GM21723 (cell line): ENCODE results near the gene PLEKHB2.
A peak's percentile ranks its signal among the peaks of the same experiment; 100 is the strongest.
"Not testable (repeated sequence)": the region's sequence is repeated elsewhere in the genome, so short reads cannot be mapped to it uniquely, and the experiment has no call there.

Source experiments
- ATAC-seq: cut with Tn5 transposase; IDR thresholded peaks from one replicate; pipeline ENCODE4 v1.9.1; 2021; ENCODE audit warnings: mild to moderate bottlenecking, moderate library complexity; ENCODE audit not compliant: unreplicated experiment

Gene PLEKHB2

GRCh38 chr2:131142849-131143248 is 37.7 kb downstream of the PLEKHB2 start:
- ATAC-seq = no peak

DNA sequence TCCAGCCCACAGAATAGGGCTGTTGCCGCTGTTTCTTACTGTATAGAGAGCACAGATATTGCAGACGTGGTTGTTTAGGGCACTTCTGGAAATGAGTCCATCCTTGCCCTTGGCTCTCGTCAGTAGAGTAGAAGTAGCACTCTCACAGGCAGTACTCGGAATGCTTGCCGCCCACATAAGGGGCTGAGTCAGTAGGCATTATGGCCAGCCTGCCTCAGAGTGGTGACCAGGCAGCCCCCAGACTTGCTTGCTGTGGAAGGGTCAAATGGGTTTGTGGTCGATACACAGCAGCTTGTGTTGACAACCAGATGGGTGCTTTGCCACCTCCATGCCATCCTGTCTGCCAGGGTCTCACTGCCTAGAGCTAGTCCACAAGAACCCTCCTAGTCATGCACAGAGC is 38.7 kb downstream of the PLEKHB2 start:
- ATAC-seq = no peak

DNA sequence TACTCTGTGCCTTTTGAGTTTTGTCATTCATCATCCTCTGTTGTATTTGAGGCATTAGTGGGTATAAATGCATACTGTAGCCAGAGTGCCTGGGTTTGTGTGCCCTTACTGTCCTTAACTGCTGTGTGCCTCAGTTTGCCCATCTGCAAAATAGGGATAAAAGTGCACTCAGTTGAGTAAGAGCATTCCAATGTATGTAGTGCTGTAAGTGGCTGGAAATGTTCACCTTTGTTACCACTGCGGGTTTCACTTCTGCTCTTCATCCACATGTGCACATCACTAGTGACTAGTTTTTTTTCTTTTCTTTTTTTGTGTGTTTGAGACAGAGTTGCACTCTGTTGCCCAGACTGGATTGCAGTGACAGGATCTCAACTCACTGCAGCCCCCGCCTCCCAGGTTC is 39.9 kb downstream of the PLEKHB2 start:
- ATAC-seq = peak; percentile 54

DNA sequence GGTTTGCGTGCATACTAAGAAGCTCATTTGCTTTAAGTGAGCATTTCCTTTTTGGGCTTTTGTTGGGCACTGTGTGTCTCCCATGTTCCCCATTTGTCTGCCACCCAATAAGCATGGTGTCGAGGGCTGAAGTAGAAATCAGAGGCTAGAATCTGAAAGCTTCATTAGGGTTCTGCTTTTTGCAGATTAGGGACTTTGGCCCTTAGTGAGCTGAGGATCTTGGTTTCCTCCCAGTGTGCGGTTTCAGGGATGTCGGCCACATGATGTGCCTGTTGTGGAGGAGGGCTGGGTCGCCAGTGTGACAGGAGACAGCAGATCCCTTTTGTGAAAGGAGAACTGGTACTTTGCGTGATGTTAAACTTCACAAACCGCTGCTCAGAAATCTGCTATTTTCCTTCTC is 41.1 kb downstream of the PLEKHB2 start:
- no peak for ATAC-seq

GRCh38 chr2:131146749-131147148 is 41.6 kb downstream of the PLEKHB2 start:
- no peak for ATAC-seq

- no peak for ATAC-seq
Measured at GRCh38 chr2:131148426-131148825, 43.3 kb downstream of the PLEKHB2 start.

DNA sequence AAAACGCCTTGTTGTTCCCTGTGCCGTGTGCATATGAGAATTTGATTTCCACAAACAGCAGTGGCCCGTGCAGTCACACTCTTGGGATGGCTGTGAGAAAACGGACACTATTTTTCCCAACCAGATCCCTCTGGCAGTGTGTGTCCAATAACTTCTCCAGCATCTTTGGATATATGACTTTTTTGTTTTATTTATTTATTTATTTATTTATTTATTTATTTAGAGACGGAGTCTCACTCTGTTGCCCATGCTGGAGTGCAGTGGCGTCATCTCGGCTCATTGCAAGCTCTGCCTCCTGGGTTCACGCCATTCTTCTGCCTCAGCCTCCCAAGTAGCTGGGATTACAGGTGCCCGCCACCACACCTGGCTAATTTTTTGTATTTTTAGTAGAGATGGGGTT is 45.0 kb downstream of the PLEKHB2 start:
- ATAC-seq = not testable (repeated sequence)

- ATAC-seq = no peak
Measured at GRCh38 chr2:131151398-131151797, 46.3 kb downstream of the PLEKHB2 start.

DNA sequence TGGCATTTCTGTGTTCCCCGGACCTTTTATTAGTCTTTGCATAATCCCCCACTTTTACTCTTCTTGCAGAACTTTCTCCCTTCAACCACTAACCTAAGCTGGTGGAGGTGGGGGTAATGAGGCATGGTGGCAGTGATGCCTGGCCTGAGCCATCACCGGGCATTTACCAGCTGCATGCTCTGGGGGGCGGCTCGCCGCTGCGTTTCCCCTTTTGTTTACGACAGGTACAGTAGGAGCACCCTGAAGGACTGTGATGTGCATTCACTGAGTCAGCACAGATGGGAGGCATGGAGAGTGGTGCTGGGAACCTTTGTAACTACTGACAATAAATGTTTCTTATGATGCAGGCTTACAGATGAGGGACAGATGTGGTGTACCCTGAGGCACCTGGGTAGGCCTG is 46.9 kb downstream of the PLEKHB2 start:
- ATAC-seq = no peak

GRCh38 chr2:131153529-131153928 is 48.4 kb downstream of the PLEKHB2 start:
- ATAC-seq = peak; percentile 20

DNA sequence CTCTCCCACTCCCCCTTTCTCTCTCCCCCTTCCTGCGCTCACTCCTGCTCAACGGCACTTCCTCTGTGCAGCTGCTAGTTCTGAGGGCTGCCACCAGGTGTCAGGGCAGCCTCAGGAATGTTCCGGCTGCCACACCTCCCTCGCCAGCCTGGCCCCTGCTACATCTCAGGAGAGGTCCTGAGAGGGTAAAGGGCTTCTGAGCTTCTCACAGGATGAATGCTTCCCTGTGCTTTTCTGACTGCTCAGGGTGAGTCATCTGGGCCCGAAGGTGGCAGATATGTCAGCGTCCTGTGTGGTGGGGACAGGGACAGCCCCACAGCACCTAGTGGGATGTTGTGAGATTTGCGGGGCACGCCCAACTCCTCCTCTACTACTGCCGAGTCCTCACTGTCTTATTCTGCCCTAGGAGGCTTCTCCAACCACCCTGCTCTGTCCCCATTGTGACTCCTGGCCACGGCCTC is 49.0 kb downstream of the PLEKHB2 start:
- peak; percentile 94 for ATAC-seq

GRCh38 chr2:131154647-131155046 is 49.5 kb downstream of the PLEKHB2 start:
- no peak for ATAC-seq

DNA sequence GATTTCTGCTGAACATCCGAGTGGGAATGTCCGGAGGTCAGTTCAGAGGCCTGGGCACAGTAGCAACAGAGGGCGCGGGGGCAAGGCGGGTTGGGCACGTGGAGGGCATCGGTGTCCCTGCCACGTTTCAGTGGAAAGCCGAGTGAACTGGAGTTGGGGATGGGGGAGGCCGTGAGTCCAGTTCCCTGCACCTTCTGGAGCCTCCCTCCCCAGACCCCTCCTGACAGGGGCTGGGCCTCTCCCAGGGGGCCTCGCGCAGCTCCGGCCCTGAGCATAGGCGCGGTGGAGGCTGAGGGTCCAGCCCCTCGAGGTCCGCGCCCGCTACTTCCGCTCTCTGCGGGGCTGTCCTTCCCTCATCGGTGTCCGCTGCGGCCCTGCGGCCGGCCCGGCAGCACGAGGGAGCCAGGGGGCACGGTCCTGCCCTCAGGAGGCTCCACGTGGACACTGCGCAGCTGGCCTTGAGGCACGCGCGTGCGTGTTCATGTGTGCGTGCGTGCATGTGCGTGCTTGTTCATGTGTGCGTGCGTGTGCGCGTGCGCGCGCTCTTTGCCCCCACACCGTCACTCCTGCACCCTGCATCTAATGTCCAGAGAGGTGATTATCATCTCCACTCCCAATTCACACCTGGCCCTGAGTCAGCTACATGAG is 50.2 kb downstream of the PLEKHB2 start:
- ATAC-seq = no peak

DNA sequence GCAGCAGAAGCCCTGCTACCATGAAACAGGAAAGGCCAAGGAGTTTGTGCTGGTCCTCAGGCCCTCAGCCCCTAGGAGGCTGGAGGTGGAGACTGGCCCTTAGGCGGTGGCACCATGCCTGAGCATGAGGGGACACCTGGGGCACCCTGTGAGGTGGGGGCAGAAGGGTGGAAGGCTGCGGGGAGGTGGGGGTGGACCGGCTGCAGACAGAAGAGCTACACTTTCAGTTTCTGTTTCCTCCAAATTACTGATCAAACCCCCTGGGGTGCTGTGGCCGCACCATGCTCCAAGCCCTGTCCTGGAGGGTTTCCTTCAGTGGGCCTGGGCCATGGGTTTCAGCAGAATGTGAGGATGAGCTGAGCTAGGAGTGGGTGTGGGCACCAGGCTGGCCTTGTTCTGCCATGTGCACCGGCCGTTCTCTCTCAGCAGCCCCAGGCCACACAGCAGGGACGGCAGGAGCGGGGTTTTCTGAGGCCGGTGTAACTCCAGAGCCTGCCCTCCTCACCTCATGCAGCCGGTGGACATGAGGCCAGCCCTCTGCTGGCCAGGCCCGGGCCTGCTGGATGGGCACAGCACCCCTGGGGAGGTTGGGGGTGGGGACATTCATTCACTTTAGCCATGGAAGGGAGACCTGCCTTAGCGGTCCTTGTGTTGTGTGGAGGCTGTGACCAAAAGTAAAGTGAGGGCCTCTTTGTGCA is 51.5 kb downstream of the PLEKHB2 start:
- no peak for ATAC-seq

DNA sequence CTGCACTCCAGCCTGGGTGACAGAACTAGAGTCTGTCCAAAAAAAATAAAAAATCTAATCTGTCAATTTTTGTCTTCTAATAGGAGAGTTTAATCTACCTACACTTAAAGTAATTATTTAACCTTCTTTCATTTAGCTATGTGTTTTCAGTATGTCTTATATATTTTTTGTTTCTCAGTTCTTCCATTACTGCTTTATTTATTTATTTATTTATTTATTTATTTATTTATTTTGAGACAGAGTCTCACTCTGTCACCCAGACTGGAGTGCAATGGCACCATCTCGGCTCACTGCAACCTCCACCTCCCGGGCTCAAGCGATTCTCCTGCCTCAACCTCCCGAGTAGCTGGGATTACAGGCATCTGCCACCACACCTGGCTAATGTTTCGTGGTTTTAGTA is 60.4 kb downstream of the PLEKHB2 start:
- ATAC-seq = not testable (repeated sequence)

DNA sequence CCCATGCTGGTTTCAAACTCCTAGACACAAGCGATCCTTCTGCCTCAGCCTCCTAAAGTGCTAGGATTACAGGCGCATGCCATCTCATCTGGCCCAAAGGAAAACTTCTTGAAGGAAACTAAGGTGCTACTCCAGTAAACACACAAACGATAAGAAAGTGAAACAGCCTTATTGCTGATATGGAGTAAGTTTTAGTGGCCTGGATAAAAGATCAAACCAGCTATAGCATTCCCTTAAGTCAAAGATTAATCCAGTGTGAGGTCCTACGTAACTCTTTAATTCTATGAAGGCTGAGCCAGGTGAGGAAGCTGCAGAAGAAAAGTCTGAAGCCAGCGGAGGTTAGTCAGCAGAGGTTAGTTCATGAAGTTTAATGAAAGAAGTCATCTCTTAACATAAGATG is 63.4 kb downstream of the PLEKHB2 start:
- ATAC-seq = no peak

GRCh38 chr2:131178050-131178449 is 72.9 kb downstream of the PLEKHB2 start:
- not testable (repeated sequence) for ATAC-seq

GRCh38 chr2:131178721-131179418 is 73.7 kb downstream of the PLEKHB2 start:
- ATAC-seq = not testable (repeated sequence)

DNA sequence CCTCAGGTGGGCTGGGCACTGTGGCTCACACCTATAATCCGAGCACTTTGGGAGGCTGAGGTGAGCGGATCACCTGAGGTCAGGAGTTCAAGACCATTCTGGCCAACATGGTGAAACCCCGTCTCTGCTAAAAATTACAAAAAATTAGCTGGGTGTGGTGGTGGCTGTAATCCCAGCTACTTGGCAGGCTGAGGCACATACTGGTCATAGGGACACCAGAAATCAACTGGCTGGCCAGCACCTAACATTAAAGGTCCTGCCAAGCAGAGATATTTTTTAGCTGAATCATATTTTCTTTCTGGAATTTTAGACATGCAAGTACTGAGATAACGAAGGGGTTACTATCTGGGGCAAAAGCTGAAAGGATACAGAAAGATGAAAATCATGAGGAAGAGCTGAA is 76.3 kb downstream of the PLEKHB2 start:
- not testable (repeated sequence) for ATAC-seq

DNA sequence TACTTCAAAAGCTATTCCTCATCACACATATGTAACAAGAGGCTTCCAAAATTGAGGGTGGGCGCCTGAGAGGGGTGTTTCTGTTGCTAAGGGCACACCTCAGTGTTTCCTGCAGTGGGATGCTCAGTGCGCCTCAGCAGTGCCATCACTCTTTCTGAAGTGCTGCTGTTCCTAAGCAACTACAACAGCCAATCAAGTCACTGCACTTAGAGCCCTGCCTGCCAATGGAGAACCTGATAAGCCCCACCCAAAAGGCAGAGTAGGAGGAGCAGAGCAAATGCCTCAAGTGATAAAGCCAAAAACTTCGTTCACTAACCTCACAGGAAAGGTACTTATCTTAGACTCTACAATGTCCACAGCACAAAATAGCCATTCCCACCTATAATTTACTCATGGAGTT is 88.3 kb downstream of the PLEKHB2 start:
- ATAC-seq = not testable (repeated sequence)

DNA sequence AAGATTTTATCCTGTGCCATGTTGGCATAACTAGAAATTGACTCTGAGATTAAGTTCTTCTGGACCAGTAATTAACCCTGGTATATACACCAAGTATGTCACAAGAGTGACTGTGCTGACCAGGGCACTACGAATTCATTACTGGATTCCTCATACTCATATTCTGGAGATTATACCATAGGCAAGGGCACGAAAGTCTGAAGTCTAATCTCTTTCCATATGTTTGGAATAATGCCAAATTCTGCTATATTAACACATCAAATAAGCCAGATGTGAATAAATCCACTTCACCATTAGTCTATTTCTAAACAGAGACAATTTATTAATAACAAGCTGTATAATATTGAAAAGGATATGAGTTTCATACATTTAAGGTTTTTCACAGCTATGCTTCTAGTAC is 91.0 kb downstream of the PLEKHB2 start:
- not testable (repeated sequence) for ATAC-seq
